K562 (cell line): ENCODE measurements around the gene CD3D. TPM values are rescaled to one million over a fixed set of nuclear protein-coding genes. Genes with fewer than 3 reads are reported as not detected.

ENCODE experiments used
- ATAC-seq: fragments of 200-7000 bp; cut with Tn5 transposase; 3 replicates; pipeline ENCODE4 v1.9.1; 2020; ENCODE audit warnings: moderate library complexity
- BruUV-seq: library from RNA; stranded (reverse); fragments of 400-500 nt; replicated peaks from 2 replicates; lab custom pipeline; 2021; lab: Mats Ljungman, UMichigan
- CTCF ChIA-PET: fragments of 300-600 bp; formaldehyde crosslinking; extraction: SDS; loops from one replicate; lab custom pipeline; 2021; ENCODE audit warnings: low intra/inter-chr PET ratio; lab: Yijun Ruan, JAX
- POLR2A ChIA-PET: fragments of 300-600, 350-650 bp; sonication (Branson Sonifier 250); formaldehyde crosslinking; extraction: SDS; loops from one replicate; lab custom pipeline; 2021; ENCODE audit warnings: antibody characterized with exemption, inconsistent platforms; lab: Yijun Ruan, JAX
- DNase-seq, 4 experiments: peaks; one replicate each; pipeline versions ENCODE4 v3.0.0 to v3.0.0-alpha.2; 2011 to 2018; ENCODE audit warnings: low spot score in 3 of 4, mixed read lengths in 3 of 4; ENCODE audit errors: extremely low read depth in 1 of 4
- FAIRE-seq: peaks from 2 replicates; lab custom pipeline; 2011; peaks lifted over from hg19 to GRCh38; lab: Jason Lieb, UNC
- H2AFZ ChIP-seq: 2 replicates; pipeline ENCODE4 v1.6.0; 2011; ENCODE audit warnings: low read depth, low read length, control low read depth, inconsistent platforms
- H3K27ac ChIP-seq: fragments of 200-600 bp; 3 replicates; pipeline ENCODE4 v1.8.0; 2011; ENCODE audit warnings: low read depth, mild to moderate bottlenecking, control low read depth, inconsistent platforms, low read length, moderate library complexity, mixed read lengths; ENCODE audit errors: extremely low read depth
- H3K27me3 ChIP-seq, 2 experiments: fragments of 300-600 bp in 1 of 2; 2 replicates in 1 of 2; 3 replicates in 1 of 2; pipeline versions ENCODE4 v1.6.0 to v1.8.0; 2011; ENCODE audit warnings: inconsistent platforms in 2 of 2, low read length in 2 of 2, mild to moderate bottlenecking in 1 of 2, mixed read lengths in 1 of 2, moderate library complexity in 1 of 2; ENCODE audit not compliant: control insufficient read depth in 2 of 2, insufficient read depth in 2 of 2
- H3K36me3 ChIP-seq: fragments of 300-600 bp; 3 replicates; pipeline ENCODE4 v1.8.0; 2011; ENCODE audit warnings: mild to moderate bottlenecking, low read length, inconsistent platforms; ENCODE audit not compliant: control insufficient read depth, insufficient read depth
- H3K4me1 ChIP-seq, 2 experiments: fragments of 200-600 bp in 1 of 2; replicated peaks in 1 of 2; 2 replicates in 1 of 2; 3 replicates in 1 of 2; pipeline versions ENCODE4 v1.5.1 to v1.8.0; 2011; ENCODE audit warnings: inconsistent platforms in 2 of 2, low read length in 2 of 2, mild to moderate bottlenecking in 1 of 2, mixed read lengths in 1 of 2, moderate library complexity in 1 of 2; ENCODE audit not compliant: control insufficient read depth in 2 of 2, insufficient read depth in 2 of 2
- H3K4me2 ChIP-seq: 2 replicates; pipeline ENCODE4 v1.6.1; 2011; ENCODE audit warnings: low read length, control low read depth, inconsistent platforms, mixed read lengths; ENCODE audit not compliant: insufficient read depth
- H3K4me3 ChIP-seq: fragments of 200-600 bp; sonication (generic), shearing (Covaris generic); 2 replicates; pipeline ENCODE4 v1.5.1; 2016; ENCODE audit warnings: control low read depth, inconsistent platforms
- H3K79me2 ChIP-seq: fragments of 200-600 bp; 3 replicates; pipeline ENCODE4 v1.8.0; 2011; ENCODE audit warnings: low read length, inconsistent platforms; ENCODE audit not compliant: control insufficient read depth, insufficient read depth
- H3K9ac ChIP-seq, 2 experiments: 2 replicates each; pipeline versions ENCODE4 v1.6.0 to v1.6.1; 2011; ENCODE audit warnings: low read depth in 2 of 2, low read length in 2 of 2, control low read depth in 1 of 2, inconsistent platforms in 1 of 2, mild to moderate bottlenecking in 1 of 2, mixed read lengths in 1 of 2; ENCODE audit not compliant: insufficient read depth in 1 of 2
- H3K9me1 ChIP-seq: one replicate; pipeline ENCODE4 v1.6.0; 2011; ENCODE audit warnings: inconsistent platforms, mild to moderate bottlenecking, low read length, moderate library complexity; ENCODE audit not compliant: control insufficient read depth, insufficient read depth
- H3K9me3 ChIP-seq: replicated peaks from 2 replicates; pipeline ENCODE4 v1.5.1; 2011; ENCODE audit warnings: low read depth, low read length, inconsistent platforms; ENCODE audit not compliant: control insufficient read depth, insufficient read depth
- H4K20me1 ChIP-seq: replicated peaks from 2 replicates; pipeline ENCODE4 v1.6.1; 2011; ENCODE audit warnings: low read length, inconsistent platforms, mixed read lengths; ENCODE audit not compliant: control insufficient read depth, insufficient read depth
- BCOR ChIP-seq: fragments of 450-650 bp; IDR thresholded peaks from 2 replicates; pipeline ENCODE4 v1.6.1; 2016
- ELF4 ChIP-seq: fragments of 450-650 bp; formaldehyde crosslinking; IDR thresholded peaks from 2 replicates; pipeline ENCODE4 v1.4.0; 2022; ENCODE audit warnings: missing genetic modification characterization
- OTX1 ChIP-seq: fragments of 450-650 bp; formaldehyde crosslinking; IDR thresholded peaks from 2 replicates; pipeline ENCODE4 v1.4.0; 2022; ENCODE audit warnings: mild to moderate bottlenecking
- RBBP5 ChIP-seq: fragments of 200-600 bp; sonication (generic); IDR thresholded peaks from 2 replicates; pipeline ENCODE4 v1.6.1; 2012; ENCODE audit warnings: borderline replicate concordance, mild to moderate bottlenecking, low read length, control low read depth, inconsistent platforms; ENCODE audit not compliant: insufficient read depth, poor library complexity, severe bottlenecking
- RBM25 ChIP-seq: fragments of 200-400 bp; formaldehyde crosslinking; IDR thresholded peaks from 2 replicates; pipeline ENCODE4 v1.6.1; 2018; ENCODE audit warnings: low read length, low read depth, moderate library complexity; ENCODE audit not compliant: severe bottlenecking
- TAF9B ChIP-seq: fragments of 450-650 bp; IDR thresholded peaks from 2 replicates; pipeline ENCODE4 v1.6.1; 2018; ENCODE audit warnings: mild to moderate bottlenecking; ENCODE audit not compliant: partially characterized antibody
- XRCC5 ChIP-seq: fragments of 200-400 bp; formaldehyde crosslinking; IDR thresholded peaks from 2 replicates; pipeline ENCODE4 v1.6.1; 2017; ENCODE audit warnings: low read depth, mild to moderate bottlenecking, low read length
- ZBTB7A ChIP-seq: IDR thresholded peaks from 2 replicates; pipeline ENCODE4 v1.6.1; 2011; ENCODE audit warnings: low read depth, mild to moderate bottlenecking, low read length, moderate library complexity, borderline replicate concordance; ENCODE audit not compliant: control insufficient read depth
- ZNF146 ChIP-seq: IDR thresholded peaks from one replicate; pipeline ENCODE4 v1.6.1; 2018; ENCODE audit warnings: missing compliant biosample characterization; ENCODE audit not compliant: unreplicated experiment
- ZNF217 ChIP-seq: sonication (generic); formaldehyde crosslinking; IDR thresholded peaks from 2 replicates; pipeline ENCODE4 v1.8.0; 2022; ENCODE audit warnings: mild to moderate bottlenecking, missing genetic modification reagents
- in situ Hi-C: fragments of 300-500 bp; cut with MboI; formaldehyde crosslinking; loops from 4 replicates; pipeline ENCODE4 v1.15.0; 2018; ENCODE audit warnings: inconsistent platforms, mixed read lengths
- intact Hi-C: fragments of 100-400 bp; cut with micrococcal nuclease; formaldehyde crosslinking; loops from 2 replicates; pipeline ENCODE4 v1.14.2; 2022
- polyA plus RNA-seq, 8 experiments: library from polyadenylated mRNA; depleted of rRNA in 4 of 8; stranded (reverse) in 5 of 8; unstranded in 3 of 8; fragments of >200 nt; fragmentation: Nextera tagmentation in 2 of 8; fragmentation: Illumina TruSeq in 1 of 8; extraction: Ambion mirVana in 2 of 8; extraction: Trizol in 1 of 8; gene quantifications; 2 replicates each; pipeline versions ENCODE4 v1.2.1 to v1.2.3, GENCODE V29; 2011 to 2014; ENCODE audit warnings: inconsistent platforms in 1 of 8, missing spikeins in 1 of 8
- total RNA-seq, 7 experiments: library from RNA; depleted of rRNA in 6 of 7; stranded (reverse); fragments of >200 nt in 6 of 7; fragmentation: Illumina TruSeq in 2 of 7; extraction: Trizol in 2 of 7; gene quantifications; 2 replicates each; pipeline versions ENCODE4 v1.2.1 to v1.2.3, GENCODE V29; 2011 to 2021; ENCODE audit warnings: low replicate concordance in 1 of 7
- TF ChIP-seq, protein P1 (sequence below): fragments of 450-650 bp; formaldehyde crosslinking; conservative IDR thresholded peaks from 2 replicates; pipeline ENCODE4 v1.4.0; 2022; ENCODE audit warnings: mild to moderate bottlenecking, missing genetic modification characterization

The CD3D gene
- total and polyA plus RNA-seq, 9 of the 15 experiments (the other 6 are each of a cell fraction or from before 2014, with no cell fraction given): 36.2 to 238 (median 67.1) TPM

- no peak for TF ChIP-seq RBBP5
- TF ChIP-seq, protein P1, sequence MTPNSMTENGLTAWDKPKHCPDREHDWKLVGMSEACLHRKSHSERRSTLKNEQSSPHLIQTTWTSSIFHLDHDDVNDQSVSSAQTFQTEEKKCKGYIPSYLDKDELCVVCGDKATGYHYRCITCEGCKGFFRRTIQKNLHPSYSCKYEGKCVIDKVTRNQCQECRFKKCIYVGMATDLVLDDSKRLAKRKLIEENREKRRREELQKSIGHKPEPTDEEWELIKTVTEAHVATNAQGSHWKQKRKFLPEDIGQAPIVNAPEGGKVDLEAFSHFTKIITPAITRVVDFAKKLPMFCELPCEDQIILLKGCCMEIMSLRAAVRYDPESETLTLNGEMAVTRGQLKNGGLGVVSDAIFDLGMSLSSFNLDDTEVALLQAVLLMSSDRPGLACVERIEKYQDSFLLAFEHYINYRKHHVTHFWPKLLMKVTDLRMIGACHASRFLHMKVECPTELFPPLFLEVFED (CRISPR knock-in tag): no peak
- no peak for TF ChIP-seq ZBTB7A
- TF ChIP-seq ELF4 (CRISPR knock-in tag): no peak
- TF ChIP-seq OTX1 (CRISPR knock-in tag): no peak
These were observed 7.8 kb downstream of the CD3D start (continued) for GRCh38 chr11:118334745-118335144.

DNA sequence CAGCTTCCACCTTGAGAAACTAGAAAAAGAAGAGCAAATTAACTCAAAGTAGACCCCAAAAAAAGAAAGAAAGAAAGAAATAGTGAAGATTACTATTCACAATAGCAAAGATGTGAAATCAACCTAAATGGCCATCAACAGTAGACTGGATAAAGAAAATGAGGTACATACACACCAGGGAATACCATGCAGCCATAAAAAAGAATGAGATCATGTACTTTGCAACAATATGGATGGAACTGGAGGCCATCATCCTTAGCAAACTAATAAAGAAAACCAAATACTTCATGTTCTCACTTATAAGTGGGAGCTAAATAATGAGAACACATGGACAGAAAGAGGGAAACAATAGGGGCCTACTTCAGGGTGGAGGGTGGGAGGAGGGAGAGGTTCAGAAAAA is 13.8 kb downstream of the CD3D start:
- CTCF ChIA-PET: no interaction called here
- Histone ChIP-seq H3K9me1 (no peaks in the 10 kb centered on the region), H3K9ac (no peak overlapping the region), H3K9me3 (no peaks in the 10 kb centered on the region), H3K27me3 (no peaks in the 10 kb centered on the region), H3K27ac (no peak overlapping the region), H2AFZ (no peak overlapping the region), H4K20me1 (no peaks in the 10 kb centered on the region), H3K36me3 (no peaks in the 10 kb centered on the region), H3K4me2 (no peak overlapping the region), H3K4me1 (peaks cover 0 to 2% of the 10 kb centered on the region in 2 experiments; a peak in 1 of 5 replicates), H3K4me3 (no peak overlapping the region), H3K79me2 (no peaks in the 10 kb centered on the region)
- BruUV-seq: no TSS peak
- FAIRE-seq (no peak), DNase-seq (no peak), ATAC-seq (no peak)
- TF ChIP-seq BCOR (0 out of 2 replicates have a peak, but pooled peaks have one; percentile 25), XRCC5 (no peak), TAF9B (no peak), ZNF217 (CRISPR knock-in tag) (no peak), RBM25 (peak; percentile 55), ZNF146 (CRISPR knock-in tag) (peak; percentile 89)
- in situ Hi-C loops: no loop called here
- intact Hi-C loops: no loop called here
- POLR2A ChIA-PET: no interaction called here
